ENCODE measurements around the gene OPHN1. TPM values are rescaled to one million over a fixed set of nuclear protein-coding genes. Genes with fewer than 3 reads are reported as not detected.

The OPHN1 gene
- total RNA-seq, 6 experiments from 2014 or later = 7.8 to 12.5 (median 10.6) TPM

- H3K27ac Mint-ChIP-seq = no peak overlapping the region
- no peak for TF ChIP-seq CTCF (IDR thresholded peaks at IDR 0.05)
- H3K4me1 Mint-ChIP-seq (ENCODE audit: low read depth) = no peaks in the 10 kb centered on the region
- H3K36me3 Mint-ChIP-seq (ENCODE audit: low read depth) = peaks cover 5% of the 10 kb centered on the region
- peaks cover 6% of the 10 kb centered on the region; the same call in 1 of the 2 replicates for H3K9me3 Mint-ChIP-seq
- no peaks in the 10 kb centered on the region; the same call in 1 of the 2 replicates for H3K27me3 Mint-ChIP-seq (ENCODE audit: insufficient read depth)
- no peak overlapping the region for H3K4me3 Mint-ChIP-seq
- no peak for DNase-seq
Observed at GRCh38 chrX:68369559-68369958, 63.7 kb downstream of the OPHN1 start.

GRCh38 chrX:68365341-68365740 is 68.0 kb downstream of the OPHN1 start:
- no peak for DNase-seq
- Mint-ChIP-seq H3K4me3 (no peak overlapping the region), H3K4me1 (ENCODE audit: low read depth) (peaks cover 21% of the 10 kb centered on the region), H3K27ac (no peak overlapping the region), H3K36me3 (ENCODE audit: low read depth) (peaks cover 12% of the 10 kb centered on the region), H3K27me3 (ENCODE audit: insufficient read depth) (no peaks in the 10 kb centered on the region; the same call in 1 of the 2 replicates), H3K9me3 (peaks cover 6% of the 10 kb centered on the region; the same call in 1 of the 2 replicates)
- no peak for TF ChIP-seq CTCF (IDR thresholded peaks at IDR 0.05)

- no peaks in the 10 kb centered on the region for H3K9me3 Mint-ChIP-seq
- H3K27ac Mint-ChIP-seq = 0 out of 2 replicates have a peak overlapping the region, but pooled peaks have one; percentile 37
- DNase-seq = peak; percentile 9
- TF ChIP-seq CTCF (IDR thresholded peaks at IDR 0.05) = no peak
- peaks cover 21% of the 10 kb centered on the region for H3K4me1 Mint-ChIP-seq (ENCODE audit: low read depth)
- no peaks in the 10 kb centered on the region; the same call in 1 of the 2 replicates for H3K27me3 Mint-ChIP-seq (ENCODE audit: insufficient read depth)
- no peak overlapping the region for H3K4me3 Mint-ChIP-seq
- H3K36me3 Mint-ChIP-seq (ENCODE audit: low read depth) = peaks cover 7% of the 10 kb centered on the region
Observed at GRCh38 chrX:68363984-68364383, 69.3 kb downstream of the OPHN1 start.

- Mint-ChIP-seq H3K9me3 (no peaks in the 10 kb centered on the region), H3K4me1 (ENCODE audit: low read depth) (peaks cover 25% of the 10 kb centered on the region), H3K27me3 (ENCODE audit: insufficient read depth) (no peaks in the 10 kb centered on the region), H3K27ac (no peak overlapping the region), H3K36me3 (ENCODE audit: low read depth) (peaks cover 7% of the 10 kb centered on the region), H3K4me3 (no peak overlapping the region)
- TF ChIP-seq CTCF (IDR thresholded peaks at IDR 0.05) = no peak
- DNase-seq = no peak
Observed at GRCh38 chrX:68358679-68359078, 74.6 kb downstream of the OPHN1 start.

GRCh38 chrX:68355629-68355920 is 77.7 kb downstream of the OPHN1 start:
- Mint-ChIP-seq H3K27me3 (ENCODE audit: insufficient read depth) (no peaks in the 10 kb centered on the region), H3K36me3 (ENCODE audit: low read depth) (peaks cover 4% of the 10 kb centered on the region; the same call in 1 of the 2 replicates), H3K9me3 (no peaks in the 10 kb centered on the region)

More at GRCh38 chrX:68355629-68355920, 77.7 kb downstream of the OPHN1 start:
- no peak for TF ChIP-seq CTCF (IDR thresholded peaks at IDR 0.05)
- Mint-ChIP-seq H3K27ac (no peak overlapping the region), H3K4me1 (ENCODE audit: low read depth) (peaks cover 11% of the 10 kb centered on the region), H3K4me3 (no peak overlapping the region)
- DNase-seq = no peak
